HG03039 (cell line): ENCODE data around the gene LRRK1.

Experiments
- ATAC-seq: cut with Tn5 transposase; IDR thresholded peaks from one replicate; pipeline ENCODE4 v1.9.1; 2021; ENCODE audit warnings: mild to moderate bottlenecking, moderate library complexity; ENCODE audit not compliant: unreplicated experiment

Gene LRRK1

GRCh38 chr15:101020451-101020850, 101.3 kb downstream of the LRRK1 start:
- no peak for ATAC-seq

GRCh38 chr15:101020945-101021344, 101.8 kb downstream of the LRRK1 start:
- ATAC-seq = no peak

GRCh38 chr15:101022306-101022705, 103.1 kb downstream of the LRRK1 start:
- no peak for ATAC-seq

GRCh38 chr15:101022876-101023275, 103.7 kb downstream of the LRRK1 start:
- no peak for ATAC-seq

- ATAC-seq = no peak
These were observed 104.4 kb downstream of the LRRK1 start for GRCh38 chr15:101023501-101024072.

- no peak for ATAC-seq
These were observed 105.0 kb downstream of the LRRK1 start for GRCh38 chr15:101024073-101024695.

GRCh38 chr15:101024706-101025500, 105.7 kb downstream of the LRRK1 start:
- no peak for ATAC-seq

GRCh38 chr15:101025501-101025885, 106.3 kb downstream of the LRRK1 start:
- ATAC-seq = no peak

GRCh38 chr15:101025896-101026631, 106.9 kb downstream of the LRRK1 start:
- no peak for ATAC-seq

GRCh38 chr15:101026656-101027272, 107.6 kb downstream of the LRRK1 start:
- no peak for ATAC-seq

- no peak for ATAC-seq
These were observed 108.2 kb downstream of the LRRK1 start for GRCh38 chr15:101027273-101027901.

GRCh38 chr15:101027920-101028319, 108.8 kb downstream of the LRRK1 start:
- no peak for ATAC-seq

GRCh38 chr15:101028321-101028720, 109.2 kb downstream of the LRRK1 start:
- no peak for ATAC-seq

- ATAC-seq = no peak
These were observed 109.7 kb downstream of the LRRK1 start for GRCh38 chr15:101028772-101029438.

GRCh38 chr15:101029971-101030661, 111.0 kb downstream of the LRRK1 start:
- ATAC-seq = no peak

GRCh38 chr15:101031213-101031612, 112.1 kb downstream of the LRRK1 start:
- ATAC-seq = no peak

- ATAC-seq = no peak
These were observed 114.6 kb downstream of the LRRK1 start for GRCh38 chr15:101033801-101034200.

GRCh38 chr15:101035611-101036010, 116.5 kb downstream of the LRRK1 start:
- ATAC-seq = no peak

- ATAC-seq = no peak
These were observed 117.0 kb downstream of the LRRK1 start for GRCh38 chr15:101036189-101036588.
